ENCODE measurements around the gene GRHL3.

GRHL3 gene

GRCh38 chr1:24302209-24302611 lies 16.9 kb upstream of the GRHL3 start:
- no peaks in the 10 kb centered on the region for H3K27me3 ChIP-seq (ENCODE audit: control insufficient read depth, insufficient read depth, low read length)
- H3K9me3 ChIP-seq (ENCODE audit: control insufficient read depth, insufficient read depth, low read length): no peaks in the 10 kb centered on the region
- H3K4me3 ChIP-seq (ENCODE audit: low read depth, low read length): no peak overlapping the region
- H3K27ac ChIP-seq (ENCODE audit: low read depth, low read length): no peak overlapping the region
- peaks cover 13% of the 10 kb centered on the region for H3K4me1 ChIP-seq (ENCODE audit: control insufficient read depth, insufficient read depth, low read length)
- H3K36me3 ChIP-seq (ENCODE audit: control insufficient read depth, insufficient read depth, low read length): no peaks in the 10 kb centered on the region
- H3K9ac ChIP-seq (ENCODE audit: low read depth, low read length): no peak overlapping the region

GRCh38 chr1:24303600-24303999 lies 15.6 kb upstream of the GRHL3 start:
- no peak overlapping the region for H3K4me3 ChIP-seq (ENCODE audit: low read depth, low read length)
- H3K36me3 ChIP-seq (ENCODE audit: control insufficient read depth, insufficient read depth, low read length): no peaks in the 10 kb centered on the region
- no peaks in the 10 kb centered on the region for H3K27me3 ChIP-seq (ENCODE audit: control insufficient read depth, insufficient read depth, low read length)
- H3K4me1 ChIP-seq (ENCODE audit: control insufficient read depth, insufficient read depth, low read length): peaks cover 27% of the 10 kb centered on the region
- no peak overlapping the region for H3K27ac ChIP-seq (ENCODE audit: low read depth, low read length)
- H3K9me3 ChIP-seq (ENCODE audit: control insufficient read depth, insufficient read depth, low read length): no peaks in the 10 kb centered on the region
- no peak overlapping the region for H3K9ac ChIP-seq (ENCODE audit: low read depth, low read length)

DNA sequence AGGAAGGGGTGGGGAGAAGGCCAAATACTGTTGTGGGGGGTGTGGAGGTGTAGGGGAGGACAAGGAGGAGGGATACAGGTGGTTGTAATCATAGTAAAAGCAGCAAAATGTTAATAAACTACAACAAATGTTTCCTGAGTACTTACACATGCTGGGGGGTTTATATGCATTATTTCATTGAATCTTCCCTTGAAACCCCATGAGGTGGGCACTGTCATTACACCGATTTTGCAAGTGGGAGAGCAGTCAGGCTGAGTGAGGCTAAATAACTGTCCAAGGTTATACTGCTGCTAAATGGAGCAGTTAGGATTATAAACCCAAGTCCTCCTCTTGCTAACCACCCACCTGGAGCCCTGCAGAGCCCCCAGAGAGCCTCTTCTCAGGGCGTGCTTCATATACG lies 14.4 kb upstream of the GRHL3 start:
- H3K9me3 ChIP-seq (ENCODE audit: control insufficient read depth, insufficient read depth, low read length): no peaks in the 10 kb centered on the region
- no peaks in the 10 kb centered on the region for H3K27me3 ChIP-seq (ENCODE audit: control insufficient read depth, insufficient read depth, low read length)

DNA sequence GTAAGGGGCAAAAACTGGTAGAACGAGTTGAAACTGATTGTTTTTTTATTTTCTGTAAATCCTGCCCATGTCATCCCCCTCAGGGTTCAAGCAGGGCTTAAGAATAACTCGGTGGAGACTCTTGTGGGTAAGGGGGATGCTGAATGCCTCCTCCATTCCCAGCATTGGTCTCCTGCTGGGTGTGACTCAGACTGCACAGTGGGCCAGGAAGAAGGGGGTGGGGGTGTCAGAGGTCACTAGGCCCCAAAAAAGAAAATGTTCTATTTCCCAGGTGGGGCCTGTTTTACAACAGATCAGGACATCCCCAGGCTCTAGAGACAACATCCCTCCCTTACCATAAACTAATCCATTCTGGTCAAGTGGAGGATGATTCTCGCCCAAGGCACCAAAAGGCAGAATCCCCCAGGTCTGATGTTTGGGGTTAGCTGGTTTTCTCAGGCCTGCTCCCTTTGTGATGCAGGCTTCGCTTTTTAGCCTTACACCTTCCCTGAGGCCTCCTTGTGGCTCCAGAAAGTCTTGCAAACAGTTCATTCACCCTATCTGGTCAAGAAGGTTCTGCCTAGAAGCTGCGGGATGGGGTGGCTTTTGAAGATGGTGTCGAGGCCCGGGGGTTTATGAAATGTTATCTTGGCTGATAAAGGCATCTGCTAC lies 10.7 kb upstream of the GRHL3 start:
- peaks cover 51% of the 10 kb centered on the region for H3K4me1 ChIP-seq (ENCODE audit: control insufficient read depth, insufficient read depth, low read length)
- 0 out of 2 replicates have a peak overlapping the region, but pooled peaks have one; percentile 2 for H3K9ac ChIP-seq (ENCODE audit: low read depth, low read length)
- H3K36me3 ChIP-seq (ENCODE audit: control insufficient read depth, insufficient read depth, low read length): no peaks in the 10 kb centered on the region
- H3K4me3 ChIP-seq (ENCODE audit: low read depth, low read length): 0 out of 2 replicates have a peak overlapping the region, but pooled peaks have one; percentile 2
- peak overlapping the region; percentile 94 for H3K27ac ChIP-seq (ENCODE audit: low read depth, low read length)
- no peaks in the 10 kb centered on the region for H3K9me3 ChIP-seq (ENCODE audit: control insufficient read depth, insufficient read depth, low read length)
- H3K27me3 ChIP-seq (ENCODE audit: control insufficient read depth, insufficient read depth, low read length): no peaks in the 10 kb centered on the region

More for the DNA sequence above, 14.4 kb upstream of the GRHL3 start:
- Histone ChIP-seq H3K27ac (ENCODE audit: low read depth, low read length) (no peak overlapping the region), H3K9ac (ENCODE audit: low read depth, low read length) (no peak overlapping the region), H3K4me1 (ENCODE audit: control insufficient read depth, insufficient read depth, low read length) (peaks cover 39% of the 10 kb centered on the region), H3K36me3 (ENCODE audit: control insufficient read depth, insufficient read depth, low read length) (no peaks in the 10 kb centered on the region), H3K4me3 (ENCODE audit: low read depth, low read length) (no peak overlapping the region)

DNA sequence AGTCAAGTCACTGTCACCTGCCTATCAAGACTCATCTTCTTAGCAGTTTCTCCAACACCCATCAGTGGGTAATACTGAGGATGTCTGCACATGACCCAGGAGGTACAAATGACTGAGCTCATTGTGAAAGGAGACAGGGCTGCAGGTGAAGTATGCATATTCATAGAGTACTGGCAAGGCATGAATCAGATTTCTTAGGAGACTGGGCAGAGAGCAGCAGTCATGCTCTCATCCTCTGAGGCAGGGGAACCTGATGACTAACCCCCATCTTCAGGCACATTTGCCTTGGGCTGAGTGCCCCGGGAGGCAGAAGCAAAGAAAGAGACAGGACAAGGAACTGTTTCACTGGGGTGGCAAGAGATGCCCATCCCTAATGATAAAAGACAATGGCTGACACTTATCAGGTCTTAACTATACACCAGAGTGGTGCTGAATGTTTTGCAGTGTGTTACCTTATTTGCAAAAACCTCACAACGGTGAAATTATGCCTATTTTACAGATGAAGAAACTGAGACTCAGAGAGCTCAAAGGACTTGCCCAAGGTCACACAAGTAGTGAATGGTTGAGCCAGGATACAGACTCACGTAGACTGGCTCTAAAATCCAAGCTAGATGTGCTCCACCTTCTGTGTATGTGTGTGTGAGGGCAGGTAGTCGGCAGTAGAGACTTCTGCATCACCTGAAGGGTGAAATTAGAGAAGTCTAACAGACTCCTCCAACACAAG lies 9.2 kb upstream of the GRHL3 start:
- H3K4me1 ChIP-seq (ENCODE audit: control insufficient read depth, insufficient read depth, low read length): peaks cover 47% of the 10 kb centered on the region
- H3K27ac ChIP-seq (ENCODE audit: low read depth, low read length): peak overlapping the region; percentile 94
- no peaks in the 10 kb centered on the region for H3K36me3 ChIP-seq (ENCODE audit: control insufficient read depth, insufficient read depth, low read length)
- H3K9me3 ChIP-seq (ENCODE audit: control insufficient read depth, insufficient read depth, low read length): no peaks in the 10 kb centered on the region
- no peak overlapping the region for H3K4me3 ChIP-seq (ENCODE audit: low read depth, low read length)
- H3K27me3 ChIP-seq (ENCODE audit: control insufficient read depth, insufficient read depth, low read length): no peaks in the 10 kb centered on the region
- H3K9ac ChIP-seq (ENCODE audit: low read depth, low read length): no peak overlapping the region

- no peak overlapping the region for H3K9ac ChIP-seq (ENCODE audit: low read depth, low read length)
These were observed 7.9 kb upstream of the GRHL3 start for GRCh38 chr1:24311234-24311633.

GRCh38 chr1:24311741-24312140 lies 7.4 kb upstream of the GRHL3 start:
- Histone ChIP-seq H3K4me3 (ENCODE audit: low read depth, low read length) (no peak overlapping the region), H3K9me3 (ENCODE audit: control insufficient read depth, insufficient read depth, low read length) (no peaks in the 10 kb centered on the region), H3K36me3 (ENCODE audit: control insufficient read depth, insufficient read depth, low read length) (no peaks in the 10 kb centered on the region), H3K27ac (ENCODE audit: low read depth, low read length) (peak overlapping the region; percentile 11), H3K27me3 (ENCODE audit: control insufficient read depth, insufficient read depth, low read length) (no peaks in the 10 kb centered on the region), H3K4me1 (ENCODE audit: control insufficient read depth, insufficient read depth, low read length) (peaks cover 43% of the 10 kb centered on the region), H3K9ac (ENCODE audit: low read depth, low read length) (no peak overlapping the region)

More at GRCh38 chr1:24311234-24311633, 7.9 kb upstream of the GRHL3 start:
- H3K36me3 ChIP-seq (ENCODE audit: control insufficient read depth, insufficient read depth, low read length): no peaks in the 10 kb centered on the region
- H3K27me3 ChIP-seq (ENCODE audit: control insufficient read depth, insufficient read depth, low read length): no peaks in the 10 kb centered on the region
- no peak overlapping the region for H3K4me3 ChIP-seq (ENCODE audit: low read depth, low read length)
- H3K4me1 ChIP-seq (ENCODE audit: control insufficient read depth, insufficient read depth, low read length): peaks cover 43% of the 10 kb centered on the region
- peak overlapping the region; percentile 11 for H3K27ac ChIP-seq (ENCODE audit: low read depth, low read length)
- no peaks in the 10 kb centered on the region for H3K9me3 ChIP-seq (ENCODE audit: control insufficient read depth, insufficient read depth, low read length)

DNA sequence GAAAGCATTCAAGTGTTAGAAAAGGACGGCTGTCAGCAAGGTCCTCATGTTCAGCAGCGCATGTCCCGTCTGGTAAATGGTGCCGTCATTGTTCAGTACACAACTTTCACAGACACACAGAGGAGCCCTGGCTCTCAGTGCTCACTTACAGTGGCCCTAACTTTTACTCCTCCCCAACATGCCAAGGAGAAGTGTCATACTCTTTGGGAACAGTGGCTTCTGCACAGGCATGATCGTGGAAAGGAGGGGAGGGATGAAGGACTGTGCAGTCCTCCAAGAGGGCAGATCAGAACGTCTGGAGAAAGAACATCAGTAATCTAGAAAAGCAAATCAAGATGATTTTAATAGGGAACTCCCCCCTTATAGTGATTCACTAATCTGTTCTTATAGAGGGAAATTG lies 3.8 kb upstream of the GRHL3 start:
- Histone ChIP-seq H3K4me3 (ENCODE audit: low read depth, low read length) (no peak overlapping the region), H3K4me1 (ENCODE audit: control insufficient read depth, insufficient read depth, low read length) (peaks cover 28% of the 10 kb centered on the region), H3K27ac (ENCODE audit: low read depth, low read length) (no peak overlapping the region), H3K36me3 (ENCODE audit: control insufficient read depth, insufficient read depth, low read length) (no peaks in the 10 kb centered on the region), H3K9me3 (ENCODE audit: control insufficient read depth, insufficient read depth, low read length) (no peaks in the 10 kb centered on the region), H3K9ac (ENCODE audit: low read depth, low read length) (no peak overlapping the region), H3K27me3 (ENCODE audit: control insufficient read depth, insufficient read depth, low read length) (peaks cover 11% of the 10 kb centered on the region)

DNA sequence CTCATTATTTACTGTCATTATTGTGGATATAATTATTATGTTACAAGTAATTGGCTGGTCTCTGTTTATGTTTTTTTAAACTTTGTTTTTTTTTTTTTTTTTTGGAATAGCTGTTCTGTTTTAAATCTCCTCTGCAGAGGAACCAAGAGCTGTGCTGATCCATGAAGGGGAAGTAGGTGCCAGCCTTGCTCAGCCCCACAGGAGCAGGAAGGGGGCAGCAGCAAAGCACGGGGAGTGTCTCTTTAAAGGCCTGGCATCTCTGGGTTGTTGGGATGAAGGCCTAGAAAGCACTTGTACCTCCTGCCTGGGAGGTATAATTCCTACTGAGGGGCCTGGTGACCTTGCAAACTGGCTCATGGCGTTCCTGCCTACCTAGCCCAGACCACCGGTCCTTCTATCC lies 2.5 kb upstream of the GRHL3 start:
- H3K4me3 ChIP-seq (ENCODE audit: low read depth, low read length): no peak overlapping the region
- peaks cover 36% of the 10 kb centered on the region for H3K4me1 ChIP-seq (ENCODE audit: control insufficient read depth, insufficient read depth, low read length)
- no peak overlapping the region for H3K9ac ChIP-seq (ENCODE audit: low read depth, low read length)
- no peak overlapping the region for H3K27ac ChIP-seq (ENCODE audit: low read depth, low read length)
- peaks cover 24% of the 10 kb centered on the region for H3K27me3 ChIP-seq (ENCODE audit: control insufficient read depth, insufficient read depth, low read length)
- no peaks in the 10 kb centered on the region for H3K36me3 ChIP-seq (ENCODE audit: control insufficient read depth, insufficient read depth, low read length)
- no peaks in the 10 kb centered on the region for H3K9me3 ChIP-seq (ENCODE audit: control insufficient read depth, insufficient read depth, low read length)

DNA sequence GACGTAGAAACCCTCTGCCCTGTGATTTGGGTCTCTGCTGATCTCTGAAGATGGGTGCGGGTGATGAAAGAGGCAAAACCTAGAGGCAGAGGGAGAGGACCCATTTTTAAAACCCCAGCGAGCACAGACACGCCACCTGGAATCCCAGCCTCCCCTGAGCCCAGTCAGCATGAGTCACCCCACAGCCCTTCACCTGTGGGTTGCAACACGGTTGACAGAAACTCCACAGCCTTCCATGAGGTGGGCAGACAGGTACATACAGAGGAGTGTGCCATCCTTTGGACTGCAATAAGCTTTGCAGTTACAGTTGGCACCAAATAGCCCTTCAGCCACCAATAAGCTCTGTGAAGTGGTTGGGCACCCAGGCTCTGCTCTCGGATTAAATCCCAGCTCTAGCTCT lies 2.1 kb upstream of the GRHL3 start:
- Histone ChIP-seq H3K36me3 (ENCODE audit: control insufficient read depth, insufficient read depth, low read length) (no peaks in the 10 kb centered on the region), H3K4me3 (ENCODE audit: low read depth, low read length) (no peak overlapping the region), H3K9me3 (ENCODE audit: control insufficient read depth, insufficient read depth, low read length) (no peaks in the 10 kb centered on the region), H3K27me3 (ENCODE audit: control insufficient read depth, insufficient read depth, low read length) (peaks cover 24% of the 10 kb centered on the region), H3K9ac (ENCODE audit: low read depth, low read length) (no peak overlapping the region), H3K4me1 (ENCODE audit: control insufficient read depth, insufficient read depth, low read length) (peaks cover 33% of the 10 kb centered on the region), H3K27ac (ENCODE audit: low read depth, low read length) (no peak overlapping the region)

DNA sequence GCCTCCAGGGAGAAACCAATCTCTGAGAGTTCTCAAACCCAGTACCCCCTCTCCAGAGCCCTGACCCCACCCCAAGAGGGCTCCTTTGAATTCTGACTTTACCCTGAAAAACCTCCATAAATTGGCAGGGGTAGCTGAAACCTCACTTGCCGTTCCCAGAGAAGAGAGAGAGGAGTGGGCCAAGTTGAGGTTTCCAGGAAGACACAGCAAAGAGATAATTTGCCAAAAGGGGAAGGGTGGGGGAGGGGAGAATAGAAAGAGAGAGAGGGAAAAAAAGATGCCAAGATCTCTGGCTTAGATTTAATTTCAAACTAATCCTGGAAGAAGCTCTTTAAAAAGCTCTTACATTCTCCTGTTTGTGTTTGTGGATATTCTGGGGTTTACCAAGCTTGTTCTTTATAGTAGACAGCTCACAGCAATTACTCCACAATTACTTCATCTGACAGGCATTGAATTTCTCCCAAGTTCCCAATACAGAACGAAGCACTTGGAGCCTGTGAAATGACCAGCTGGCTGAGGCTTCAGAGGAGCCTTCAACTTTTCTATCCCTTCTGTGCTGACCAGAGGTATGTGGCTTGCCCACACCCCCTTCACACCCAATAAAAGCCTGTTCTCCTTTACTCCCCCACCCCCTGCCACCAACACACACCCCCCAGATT lies 1.1 kb upstream of the GRHL3 start:
- no peaks in the 10 kb centered on the region for H3K36me3 ChIP-seq (ENCODE audit: control insufficient read depth, insufficient read depth, low read length)
- H3K27ac ChIP-seq (ENCODE audit: low read depth, low read length): no peak overlapping the region
- peaks cover 32% of the 10 kb centered on the region for H3K4me1 ChIP-seq (ENCODE audit: control insufficient read depth, insufficient read depth, low read length)
- H3K27me3 ChIP-seq (ENCODE audit: control insufficient read depth, insufficient read depth, low read length): peaks cover 34% of the 10 kb centered on the region
- no peaks in the 10 kb centered on the region for H3K9me3 ChIP-seq (ENCODE audit: control insufficient read depth, insufficient read depth, low read length)
- no peak overlapping the region for H3K9ac ChIP-seq (ENCODE audit: low read depth, low read length)
- no peak overlapping the region for H3K4me3 ChIP-seq (ENCODE audit: low read depth, low read length)

All from HUES48 (cell line).